Uterus (tissue), 4 donors: ENCODE measurements around the gene C7orf57. TPM values are rescaled to one million over a fixed set of nuclear protein-coding genes. Genes with fewer than 3 reads are reported as not detected.

Source experiments
- DNase-seq, 2 donors: peaks; one replicate each; pipeline ENCODE4 v3.0.0-alpha.2; 2019 to 2020
- H3K27ac ChIP-seq, 2 donors: fragments of 200-600 bp; sonication (generic); 1 replicate in 1 of 2; 2 replicates in 1 of 2; pipeline ENCODE4 v1.5.1; 2016 to 2018
- H3K27me3 ChIP-seq, 2 donors: fragments of 200-600 bp; sonication (generic); one replicate each; pipeline ENCODE4 v1.5.1; 2018 to 2019; ENCODE audit warnings: control low read depth in 1 of 2
- H3K36me3 ChIP-seq, 2 donors: fragments of 200-600 bp; sonication (generic); one replicate each; pipeline ENCODE4 v1.5.1; 2019; ENCODE audit warnings: control low read depth in 1 of 2
- H3K4me1 ChIP-seq, 2 donors: fragments of 200-600 bp; sonication (generic); one replicate each; pipeline ENCODE4 v1.5.1; 2018 to 2019; ENCODE audit warnings: control low read depth in 1 of 2
- H3K4me3 ChIP-seq, 2 donors: fragments of 200-600 bp; sonication (generic); 1 replicate in 1 of 2; 2 replicates in 1 of 2; pipeline ENCODE4 v1.5.1; 2018 to 2019; ENCODE audit warnings: mild to moderate bottlenecking in 1 of 2
- H3K9me3 ChIP-seq, 2 donors: fragments of 200-600 bp; sonication (generic); one replicate each; pipeline ENCODE4 v1.5.1; 2019; ENCODE audit warnings: control low read depth in 1 of 2
- CTCF ChIP-seq, 4 experiments: fragments of 200-600 bp in 2 of 4; fragments of 450-650 bp in 2 of 4; sonication (generic) in 2 of 4; IDR thresholded peaks; one replicate each; pipeline ENCODE4 v1.5.1; 2016 to 2019; ENCODE audit warnings: antibody characterized with exemption in 4 of 4, mild to moderate bottlenecking in 2 of 4, moderate library complexity in 1 of 4
- POLR2A ChIP-seq, 2 donors: fragments of 450-650 bp; IDR thresholded peaks; one replicate each; pipeline ENCODE4 v1.6.1; 2016; ENCODE audit warnings: antibody characterized with exemption in 2 of 2, mild to moderate bottlenecking in 1 of 2, moderate library complexity in 1 of 2
- intact Hi-C: fragments of 100-400 bp; cut with DNase I; formaldehyde crosslinking; loops from one replicate; pipeline ENCODE4 v1.15.1; 2023; ENCODE audit warnings: low total_unique reads
- total RNA-seq, 4 donors: library from RNA; depleted of rRNA in 3 of 4; stranded (reverse); fragments of >200 nt in 3 of 4; gene quantifications; one replicate each; pipeline versions ENCODE4 v1.1.0 to v1.2.4, GENCODE V29; 2014 to 2023
- donor health status: DM: yes; HTN: yes; CAD: no.

The C7orf57 gene
- total RNA-seq, 4 donors from 2014 or later: 0.76 TPM; not detected in 3

DNA sequence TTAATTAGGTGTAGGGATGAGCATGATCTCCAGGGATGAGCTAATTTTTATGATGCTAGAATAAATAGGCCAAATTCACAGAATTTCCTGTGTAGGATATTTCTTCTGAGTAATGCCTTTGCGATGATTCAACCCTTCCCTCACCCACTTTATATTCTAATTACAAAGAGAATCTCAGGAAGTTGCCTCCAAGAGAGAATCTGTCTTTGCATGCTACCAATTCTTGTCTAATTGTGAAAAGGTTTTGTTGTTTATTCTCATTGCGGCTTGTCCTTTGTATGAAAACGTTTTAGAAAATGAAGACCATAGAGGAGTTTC, 6.3 kb downstream of the C7orf57 start:
- Histone ChIP-seq H3K27ac (no peak overlapping the region), H3K36me3 (no peaks in the 10 kb centered on the region), H3K27me3 (no peaks in the 10 kb centered on the region), H3K4me1 (no peaks in the 10 kb centered on the region), H3K9me3 (no peaks in the 10 kb centered on the region), H3K4me3 (no peak overlapping the region)
- no peak for DNase-seq
- intact Hi-C loops: no loop called here
- TF ChIP-seq POLR2A (IDR thresholded peaks at IDR 0.05) (no peak), CTCF (IDR thresholded peaks at IDR 0.05) (no peak)

DNA sequence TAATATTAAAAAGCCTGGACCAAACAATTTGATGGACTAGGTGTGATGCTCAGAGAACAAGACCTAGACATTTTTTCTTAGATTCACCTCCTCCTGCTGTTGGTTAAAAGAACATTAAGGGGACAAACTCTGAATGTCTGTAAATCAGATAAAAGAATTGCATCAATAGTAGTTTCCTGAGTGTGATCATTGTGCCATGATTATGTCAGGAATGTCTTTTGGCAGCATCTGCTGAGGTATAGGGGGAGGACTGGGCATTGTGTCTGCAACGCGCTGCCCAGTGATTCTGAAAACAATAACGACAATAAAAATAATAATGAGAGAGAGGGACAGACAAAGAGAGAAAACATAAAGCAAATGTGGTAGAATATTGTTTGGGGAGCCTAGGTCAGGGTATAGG, 6.9 kb downstream of the C7orf57 start:
- Histone ChIP-seq H3K27me3 (no peaks in the 10 kb centered on the region), H3K4me1 (no peaks in the 10 kb centered on the region), H3K9me3 (no peaks in the 10 kb centered on the region), H3K4me3 (no peak overlapping the region), H3K27ac (no peak overlapping the region), H3K36me3 (no peaks in the 10 kb centered on the region)
- TF ChIP-seq POLR2A (IDR thresholded peaks at IDR 0.05) (no peak), CTCF (IDR thresholded peaks at IDR 0.05) (no peak)
- no peak for DNase-seq
- intact Hi-C loops: no loop called here

GRCh38 chr7:48042636-48043035, 7.3 kb downstream of the C7orf57 start:
- Histone ChIP-seq H3K27me3 (no peaks in the 10 kb centered on the region), H3K4me3 (no peak overlapping the region), H3K36me3 (no peaks in the 10 kb centered on the region), H3K4me1 (no peaks in the 10 kb centered on the region), H3K27ac (no peak overlapping the region), H3K9me3 (no peaks in the 10 kb centered on the region)
- intact Hi-C loops: no loop called here
- no peak for DNase-seq
- no peak for TF ChIP-seq POLR2A (IDR thresholded peaks at IDR 0.05)
- no peak for TF ChIP-seq CTCF (IDR thresholded peaks at IDR 0.05)

GRCh38 chr7:48045195-48045765, 9.9 kb downstream of the C7orf57 start:
- Histone ChIP-seq H3K27ac (no peak overlapping the region), H3K27me3 (no peaks in the 10 kb centered on the region), H3K4me3 (no peak overlapping the region), H3K9me3 (no peaks in the 10 kb centered on the region), H3K4me1 (no peaks in the 10 kb centered on the region), H3K36me3 (no peaks in the 10 kb centered on the region)
- no peak for TF ChIP-seq POLR2A (IDR thresholded peaks at IDR 0.05)
- no peak for TF ChIP-seq CTCF (IDR thresholded peaks at IDR 0.05)
- intact Hi-C loops: no loop called here
- no peak for DNase-seq

DNA sequence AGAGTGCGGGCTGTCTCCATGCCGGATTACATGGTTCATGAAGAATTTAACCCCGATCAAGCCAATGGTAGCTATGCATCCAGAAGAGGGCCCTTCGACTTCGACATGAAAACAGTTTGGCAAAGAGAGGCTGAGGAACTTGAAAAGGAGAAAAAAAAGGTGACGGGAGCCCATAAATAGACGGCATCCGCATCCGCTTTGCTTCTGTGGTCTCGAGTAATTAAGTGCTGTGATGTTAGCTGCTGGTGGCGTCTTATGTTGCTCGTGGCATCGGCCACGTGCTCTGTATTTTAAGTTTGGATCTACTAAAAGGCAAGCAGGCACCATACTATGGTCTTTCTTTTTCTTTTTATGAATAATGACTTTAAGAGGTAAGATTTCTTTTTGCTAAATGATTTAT, 11.1 kb downstream of the C7orf57 start:
- Histone ChIP-seq H3K4me1 (no peaks in the 10 kb centered on the region), H3K36me3 (no peaks in the 10 kb centered on the region), H3K4me3 (no peak overlapping the region), H3K27ac (no peak overlapping the region), H3K27me3 (no peaks in the 10 kb centered on the region), H3K9me3 (no peaks in the 10 kb centered on the region)
- no peak for TF ChIP-seq POLR2A (IDR thresholded peaks at IDR 0.05)
- TF ChIP-seq CTCF (IDR thresholded peaks at IDR 0.05): no peak
- intact Hi-C loops: no loop called here
- DNase-seq: no peak
